Gastroesophageal sphincter (tissue), 4 donors: ENCODE measurements around the gene RABAC1. TPM values are rescaled to one million over a fixed set of nuclear protein-coding genes. Genes with fewer than 3 reads are reported as not detected.
A peak's percentile ranks its signal among the peaks of the same experiment; 100 is the strongest.

Source experiments
- ATAC-seq: fragments of 150-250 bp; one replicate; pipeline ENCODE4 v1.9.1; 2016; ENCODE audit warnings: mild to moderate bottlenecking, moderate library complexity
- H3K27ac ChIP-seq, 4 donors: fragments of 200-600 bp; sonication (generic) in 3 of 4; 1 replicate in 3 of 4; 2 replicates in 1 of 4; pipeline ENCODE4 v1.5.1; 2016 to 2019
- H3K27me3 ChIP-seq: fragments of 200-600 bp; sonication (generic); one replicate; pipeline ENCODE4 v1.5.1; 2019
- H3K36me3 ChIP-seq, 2 donors: fragments of 200-600 bp; sonication (generic); one replicate each; pipeline ENCODE4 v1.5.1; 2019; ENCODE audit warnings: control low read depth in 1 of 2
- H3K4me1 ChIP-seq, 3 donors: fragments of 200-600 bp; sonication (generic); 1 replicate in 2 of 3; 2 replicates in 1 of 3; pipeline ENCODE4 v1.5.1; 2016 to 2019; ENCODE audit warnings: control low read depth in 2 of 3
- H3K4me3 ChIP-seq, 2 donors: fragments of 200-600 bp; sonication (generic); one replicate each; pipeline ENCODE4 v1.5.1; 2019; ENCODE audit warnings: mild to moderate bottlenecking in 1 of 2, moderate library complexity in 1 of 2
- H3K9me3 ChIP-seq, 3 donors: fragments of 200-600 bp; sonication (generic); one replicate each; pipeline ENCODE4 v1.5.1; 2017 to 2019; ENCODE audit warnings: control low read depth in 2 of 3
- CTCF ChIP-seq, 4 experiments: fragments of 200-600 bp in 2 of 4; fragments of 450-650 bp in 2 of 4; sonication (generic) in 1 of 4; IDR thresholded peaks; one replicate each; pipeline ENCODE4 v1.5.1; 2017 to 2019; ENCODE audit warnings: antibody characterized with exemption in 4 of 4, mild to moderate bottlenecking in 2 of 4, moderate library complexity in 2 of 4
- EP300 ChIP-seq: sonication (generic); formaldehyde crosslinking; IDR thresholded peaks from one replicate; pipeline ENCODE4 v1.6.1; 2017; ENCODE audit warnings: antibody characterized with exemption, mild to moderate bottlenecking
- POLR2A ChIP-seq, 2 donors: fragments of 450-650 bp; IDR thresholded peaks; one replicate each; pipeline ENCODE4 v1.6.1; 2017; ENCODE audit warnings: antibody characterized with exemption in 2 of 2, mild to moderate bottlenecking in 2 of 2, moderate library complexity in 1 of 2
- POLR2AphosphoS5 ChIP-seq: sonication (generic); formaldehyde crosslinking; IDR thresholded peaks from one replicate; pipeline ENCODE4 v1.6.1; 2017; ENCODE audit warnings: antibody characterized with exemption
- WGBS, 2 donors: methylation state at CpG; one replicate each; pipeline ENCODE4 v1.1.5; 2018; ENCODE audit warnings: low coverage in 1 of 2; 5-methylcytosine and 5-hydroxymethylcytosine counted together
- total RNA-seq, 4 donors: library from RNA; depleted of rRNA; stranded (reverse); fragments of >200 nt; gene quantifications; one replicate each; pipeline ENCODE4 v1.1.0, GENCODE V29; 2016

The RABAC1 gene
- total RNA-seq, 4 donors from 2014 or later = 150 to 215 (median 201) TPM

- H3K36me3 ChIP-seq = peaks cover 0 to 13% of the 10 kb centered on the region in 2 donors
- WGBS, 2 donors = 1 to 2% methylated on average over 16 to 25 of the region's 35 CpGs
Measured at GRCh38 chr19:41997121-41997850, 38.2 kb upstream of the RABAC1 start.

GRCh38 chr19:41995959-41996797 is 37.1 kb upstream of the RABAC1 start:
- ATAC-seq = no peak
- no peaks in the 10 kb centered on the region for H3K9me3 ChIP-seq
- no peak overlapping the region for H3K4me3 ChIP-seq
- no peak overlapping the region for H3K27ac ChIP-seq
- peaks cover 100% of the 10 kb centered on the region for H3K27me3 ChIP-seq
- H3K36me3 ChIP-seq = peaks cover 0 to 2% of the 10 kb centered on the region in 2 donors
- peaks cover 0 to 40% (median 19%) of the 10 kb centered on the region in 3 donors for H3K4me1 ChIP-seq
- 23 to 33% methylated on average over 5 to 6 of the region's 12 CpGs for WGBS, 2 donors
- no peak for TF ChIP-seq POLR2A (IDR thresholded peaks at IDR 0.05)
- TF ChIP-seq CTCF (IDR thresholded peaks at IDR 0.05) = no peak
- TF ChIP-seq POLR2AphosphoS5 = no peak
- no peak for TF ChIP-seq EP300

More at GRCh38 chr19:41997121-41997850, 38.2 kb upstream of the RABAC1 start:
- peaks cover 0 to 40% (median 19%) of the 10 kb centered on the region in 3 donors for H3K4me1 ChIP-seq
- no peak overlapping the region for H3K4me3 ChIP-seq
- no peak for TF ChIP-seq POLR2A (IDR thresholded peaks at IDR 0.05)
- no peak for TF ChIP-seq EP300
- no peak for TF ChIP-seq POLR2AphosphoS5
- no peak for TF ChIP-seq CTCF (IDR thresholded peaks at IDR 0.05)
- ATAC-seq = peak; percentile 40
- peaks cover 100% of the 10 kb centered on the region for H3K27me3 ChIP-seq
- H3K27ac ChIP-seq = no peak overlapping the region
- no peaks in the 10 kb centered on the region for H3K9me3 ChIP-seq

- H3K9me3 ChIP-seq = no peaks in the 10 kb centered on the region
- TF ChIP-seq CTCF (IDR thresholded peaks at IDR 0.05) = no peak
- no peak for TF ChIP-seq EP300
- no peak for TF ChIP-seq POLR2AphosphoS5
- TF ChIP-seq POLR2A (IDR thresholded peaks at IDR 0.05) = no peak
- no peak for ATAC-seq
- H3K27ac ChIP-seq = no peak overlapping the region
- H3K4me3 ChIP-seq = no peak overlapping the region
- no peaks in the 10 kb centered on the region for H3K36me3 ChIP-seq
- 70 to 80% methylated on average over 8 to 15 of the region's 19 CpGs for WGBS, 2 donors
- peaks cover 99% of the 10 kb centered on the region for H3K27me3 ChIP-seq
- H3K4me1 ChIP-seq = peaks cover 0 to 40% (median 19%) of the 10 kb centered on the region in 3 donors
Measured at GRCh38 chr19:41994994-41995958, 36.2 kb upstream of the RABAC1 start.

DNA sequence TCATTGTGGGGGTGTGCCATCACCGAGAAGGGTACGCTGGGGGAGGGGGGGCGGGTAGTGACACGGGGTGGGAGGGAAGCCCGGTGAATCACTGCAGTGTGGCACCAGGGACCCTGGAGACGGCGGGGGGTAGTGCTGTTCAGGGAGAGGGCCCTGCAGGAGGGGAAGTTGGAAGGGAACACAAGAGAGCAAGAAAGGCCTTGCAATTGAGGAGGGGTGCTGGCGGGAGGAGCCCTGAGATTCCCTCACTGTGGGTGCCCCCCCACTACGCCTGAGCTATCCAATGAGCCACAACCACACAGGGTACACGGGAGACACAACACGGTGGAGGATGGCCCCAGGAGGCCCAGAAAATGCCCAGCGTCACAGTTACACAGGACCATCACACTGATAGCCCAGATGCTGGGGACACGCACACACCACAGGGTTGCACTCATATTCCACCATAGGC is 35.4 kb upstream of the RABAC1 start:
- Histone ChIP-seq H3K4me1 (peaks cover 0 to 40% (median 19%) of the 10 kb centered on the region in 3 donors), H3K4me3 (peak overlapping the region in 1 of 2 donors; percentile 50), H3K9me3 (no peaks in the 10 kb centered on the region), H3K27ac (no peak overlapping the region), H3K27me3 (peaks cover 92% of the 10 kb centered on the region), H3K36me3 (no peaks in the 10 kb centered on the region)
- TF ChIP-seq POLR2AphosphoS5 (no peak), POLR2A (IDR thresholded peaks at IDR 0.05) (no peak), CTCF (IDR thresholded peaks at IDR 0.05) (no peak), EP300 (no peak)
- WGBS, 2 donors = 29 to 36% methylated on average over 5 to 8 of the region's 13 CpGs
- ATAC-seq = no peak
